Upper lobe of left lung (tissue), 4 donors: Measurements from ENCODE around the gene STX1A.

ENCODE experiments used
- CTCF ChIP-seq, 6 experiments: fragments of 450-650 bp in 4 of 6; fragments of 200-600 bp in 2 of 6; sonication (generic) in 2 of 6; IDR thresholded peaks; one replicate each; pipeline ENCODE4 v1.5.1; 2016 to 2019; ENCODE audit warnings: antibody characterized with exemption in 6 of 6
- POLR2A ChIP-seq, 4 donors: fragments of 450-650 bp; IDR thresholded peaks; one replicate each; pipeline ENCODE4 v1.5.1; 2016 to 2017; ENCODE audit warnings: antibody characterized with exemption in 4 of 4, mild to moderate bottlenecking in 2 of 4
- POLR2AphosphoS5 ChIP-seq, 2 donors: sonication (generic); formaldehyde crosslinking; IDR thresholded peaks; one replicate each; pipeline ENCODE4 v1.5.1; 2017; ENCODE audit warnings: antibody characterized with exemption in 2 of 2

- TF ChIP-seq CTCF (IDR thresholded peaks at IDR 0.05) (no peak), POLR2AphosphoS5 (IDR thresholded peaks at IDR 0.05) (no peak), POLR2A (IDR thresholded peaks at IDR 0.05) (no peak)
These were observed 49.4 kb upstream of the STX1A start for GRCh38 chr7:73768641-73769480.
